ENCODE data around the gene CYB5R2.

- TF ChIP-seq CTCF (IDR thresholded peaks at IDR 0.05 in 4 of 5, conservative IDR thresholded peaks at IDR 0.05 in 1 of 5), result no peak
- no peak for TF ChIP-seq POLR2A (IDR thresholded peaks at IDR 0.05)
Observed at GRCh38 chr11:7639643-7640025, 33.7 kb downstream of the CYB5R2 start.
